HG03575 (cell line): ENCODE measurements around the gene C21orf58.
"Not testable (repeated sequence)": the region's sequence is repeated elsewhere in the genome, so short reads cannot be mapped to it uniquely, and the experiment has no call there.

Experiments
- ATAC-seq: cut with Tn5 transposase; IDR thresholded peaks from one replicate; pipeline ENCODE4 v1.9.1; 2021; ENCODE audit not compliant: unreplicated experiment, insufficient number of reproducible peaks, low FRiP score; ENCODE audit errors: extremely low read depth

Gene C21orf58

GRCh38 chr21:46328151-46328550 is 4.5 kb upstream of the C21orf58 start:
- no peak for ATAC-seq

DNA sequence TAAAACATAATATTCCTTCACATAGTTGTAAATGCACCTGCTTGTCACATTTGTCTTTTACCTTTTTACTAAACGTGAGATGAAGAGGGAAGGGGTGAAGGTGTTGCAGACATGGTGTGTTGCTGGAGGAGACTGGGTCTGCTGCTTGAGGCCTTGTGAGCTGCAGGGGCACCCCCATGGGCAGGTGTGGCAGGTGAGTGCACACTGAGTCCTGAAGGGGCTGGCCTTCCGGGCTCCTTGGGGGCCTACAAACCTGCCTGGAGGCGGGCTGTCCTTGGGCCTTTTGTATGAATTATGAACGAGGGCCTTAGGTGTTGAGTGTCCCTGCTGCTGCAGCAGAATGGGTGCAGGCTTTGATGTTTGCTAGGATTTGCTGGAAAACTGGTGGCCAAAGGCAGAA is 4.0 kb upstream of the C21orf58 start:
- no peak for ATAC-seq

GRCh38 chr21:46326110-46326703 is 2.5 kb upstream of the C21orf58 start:
- no peak for ATAC-seq

- ATAC-seq = no peak
Measured at GRCh38 chr21:46325073-46325912, 1.6 kb upstream of the C21orf58 start.

GRCh38 chr21:46324390-46325072 is 861 bp upstream of the C21orf58 start:
- ATAC-seq = peak; percentile 17

GRCh38 chr21:46323227-46323709 is 402 bp downstream of the C21orf58 start:
- ATAC-seq = no peak

GRCh38 chr21:46322351-46323226 is 1.1 kb downstream of the C21orf58 start:
- ATAC-seq = no peak

DNA sequence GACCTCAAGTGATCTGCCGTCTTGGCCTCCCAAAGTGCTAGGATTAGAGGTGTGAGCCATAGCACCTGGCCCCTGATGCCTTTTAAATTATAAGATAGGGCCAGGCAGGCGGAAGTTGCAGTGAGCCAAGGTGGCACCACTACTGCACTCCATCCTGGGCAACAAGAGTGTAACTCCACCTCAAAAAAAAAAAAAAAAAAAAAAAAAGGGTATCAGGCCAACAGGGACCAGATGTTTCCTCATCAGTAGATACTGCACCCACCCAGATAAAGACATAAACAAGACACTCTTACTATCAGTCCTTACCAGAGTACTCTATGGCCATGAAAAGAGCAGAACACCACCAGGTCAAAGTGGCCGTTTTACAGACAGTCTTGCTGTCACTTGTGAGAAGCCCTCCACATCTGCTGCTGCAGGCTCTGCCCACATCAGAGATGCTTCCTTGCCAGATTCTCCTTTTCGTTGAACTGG is 3.3 kb downstream of the C21orf58 start:
- ATAC-seq = no peak

DNA sequence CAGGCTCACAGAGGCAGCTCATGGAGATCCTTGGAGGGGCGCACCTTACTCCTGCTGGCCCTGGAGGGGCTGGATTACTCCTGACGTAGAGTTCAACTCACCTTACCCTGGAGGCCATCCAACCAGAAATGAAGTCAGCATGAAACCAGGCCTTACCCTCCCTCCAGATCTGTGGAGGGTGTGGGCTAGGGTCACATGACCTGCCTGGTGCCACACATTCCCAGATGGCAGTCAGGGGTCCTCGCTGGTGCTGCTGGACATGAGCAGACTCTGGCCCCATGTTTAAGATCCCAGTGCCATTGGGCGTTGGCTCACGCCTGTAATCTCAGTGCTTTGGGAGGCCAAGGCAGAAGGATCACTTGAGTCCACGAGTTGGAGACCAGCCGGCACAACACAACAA is 4.5 kb downstream of the C21orf58 start:
- no peak for ATAC-seq

- no peak for ATAC-seq
Measured at GRCh38 chr21:46318464-46318845, 5.2 kb downstream of the C21orf58 start.

- ATAC-seq = no peak
Measured at GRCh38 chr21:46317710-46318463, 5.8 kb downstream of the C21orf58 start.

- no peak for ATAC-seq
Measured at GRCh38 chr21:46316708-46317324, 6.9 kb downstream of the C21orf58 start.

DNA sequence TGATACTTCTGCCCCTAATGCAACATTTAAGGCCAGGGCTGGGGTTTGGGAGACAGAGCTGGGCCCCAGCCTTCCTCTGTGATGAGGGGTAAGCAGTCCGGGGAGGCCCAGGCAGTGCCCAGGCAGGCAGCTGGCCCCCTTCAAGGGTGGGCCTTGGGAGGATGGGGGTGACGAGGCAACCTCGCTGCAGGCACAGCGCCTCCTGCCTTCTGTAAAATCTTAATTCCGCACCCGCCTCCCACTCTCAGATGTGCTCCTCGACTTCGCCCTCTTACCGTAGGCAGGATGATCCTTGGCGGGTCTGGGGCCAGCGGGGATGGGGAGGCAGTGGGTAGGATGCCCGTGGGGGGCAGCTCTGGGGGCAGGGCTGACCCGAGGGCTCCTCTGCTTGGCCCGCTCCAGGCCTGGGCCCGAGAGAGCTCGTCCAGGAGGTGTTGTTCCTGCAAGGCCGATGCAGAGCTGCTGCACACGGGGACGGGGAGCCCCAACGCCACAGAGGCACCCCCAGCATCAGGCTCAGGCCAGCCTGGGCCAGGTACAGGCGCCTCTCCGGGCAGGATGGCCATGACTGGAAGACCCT is 9.1 kb downstream of the C21orf58 start:
- no peak for ATAC-seq

GRCh38 chr21:46312949-46313348 is 10.7 kb downstream of the C21orf58 start:
- ATAC-seq = no peak

DNA sequence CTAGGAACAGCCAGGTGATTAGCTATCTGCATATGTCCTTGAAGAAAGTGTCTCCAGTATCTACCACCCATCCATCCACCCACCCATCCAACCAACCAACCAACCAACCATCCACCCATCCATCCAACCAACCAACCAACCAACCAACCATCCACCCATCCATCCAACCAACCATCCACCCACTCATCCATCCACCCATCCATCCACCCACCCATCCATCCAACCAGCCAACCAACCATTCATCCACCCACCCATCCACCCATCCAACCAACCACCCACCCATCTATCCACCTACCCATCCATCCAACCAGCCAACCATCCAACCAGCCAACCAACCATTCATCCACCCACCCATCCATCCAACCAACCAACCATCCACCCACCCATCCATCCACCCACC is 12.1 kb downstream of the C21orf58 start:
- ATAC-seq = no peak

- not testable (repeated sequence) for ATAC-seq
Measured at GRCh38 chr21:46310260-46310659, 13.4 kb downstream of the C21orf58 start.

DNA sequence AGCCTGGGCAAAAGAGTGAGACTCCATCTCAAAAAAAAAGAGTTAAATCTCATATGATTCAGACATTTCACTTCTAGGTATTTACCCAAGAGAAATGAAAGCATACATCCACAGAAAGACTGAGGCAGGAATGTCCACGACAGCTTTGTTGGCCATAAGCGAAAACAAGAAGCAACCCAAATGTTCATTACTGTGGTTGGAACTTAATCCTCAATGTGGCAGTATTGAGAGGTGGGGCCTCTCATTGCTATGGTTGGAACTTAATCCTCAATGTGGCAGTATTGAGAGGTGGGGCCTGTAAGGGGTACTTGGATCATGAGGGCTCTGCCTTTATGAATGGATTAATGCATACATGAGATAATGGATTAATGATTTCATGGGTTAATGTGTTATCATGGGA is 15.2 kb downstream of the C21orf58 start:
- no peak for ATAC-seq

GRCh38 chr21:46307625-46308024 is 16.0 kb downstream of the C21orf58 start:
- ATAC-seq = no peak
